ENCODE results near the gene ZNF485.
"Not testable (repeated sequence)": the region's sequence is repeated elsewhere in the genome, so short reads cannot be mapped to it uniquely, and the experiment has no call there.

Gene ZNF485

DNA sequence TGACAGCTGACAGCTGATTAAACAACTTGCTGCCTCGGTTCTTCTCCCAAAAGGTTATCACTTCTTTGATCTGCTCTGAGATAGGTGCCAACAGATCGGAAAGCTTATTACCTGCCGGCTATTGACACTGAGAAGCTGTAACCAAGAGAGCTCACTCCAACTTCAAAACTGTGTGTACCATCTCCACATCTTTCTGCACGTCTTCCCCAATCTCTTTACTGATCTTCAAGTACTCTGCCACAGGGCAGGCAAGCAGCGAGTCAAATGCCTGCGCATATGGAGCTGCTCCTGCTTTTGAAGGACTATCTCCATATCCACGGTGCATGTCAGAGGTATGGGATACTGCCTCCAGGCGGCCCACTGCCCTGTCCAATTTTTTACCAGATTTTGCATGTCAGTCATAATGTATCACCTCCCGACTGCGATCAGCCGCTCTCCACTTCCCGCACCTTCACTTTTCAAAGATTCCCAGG is 352 bp upstream of the ZNF485 start:
- DNase-seq (ENCODE audit: low read depth, low spot score), result no peak

DNA sequence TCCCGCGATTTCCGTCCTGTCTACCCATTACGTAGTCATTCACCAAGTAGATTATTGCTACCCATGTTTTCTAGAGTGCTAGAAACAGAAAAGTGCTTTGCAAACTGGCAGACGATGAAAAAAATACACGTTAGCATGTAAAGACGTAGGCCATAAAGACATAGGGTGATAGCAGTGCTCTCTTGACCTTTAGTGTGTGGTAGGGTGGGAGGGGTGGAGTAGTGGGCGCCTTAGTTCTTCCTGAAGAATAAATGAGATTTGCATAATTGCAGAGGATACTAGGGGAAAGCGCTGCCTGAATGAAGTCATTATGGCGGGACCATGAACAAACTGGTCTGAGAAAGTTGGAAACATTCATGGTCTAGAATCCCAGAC is 948 bp downstream of the ZNF485 start:
- DNase-seq (ENCODE audit: low read depth, low spot score), result no peak

DNA sequence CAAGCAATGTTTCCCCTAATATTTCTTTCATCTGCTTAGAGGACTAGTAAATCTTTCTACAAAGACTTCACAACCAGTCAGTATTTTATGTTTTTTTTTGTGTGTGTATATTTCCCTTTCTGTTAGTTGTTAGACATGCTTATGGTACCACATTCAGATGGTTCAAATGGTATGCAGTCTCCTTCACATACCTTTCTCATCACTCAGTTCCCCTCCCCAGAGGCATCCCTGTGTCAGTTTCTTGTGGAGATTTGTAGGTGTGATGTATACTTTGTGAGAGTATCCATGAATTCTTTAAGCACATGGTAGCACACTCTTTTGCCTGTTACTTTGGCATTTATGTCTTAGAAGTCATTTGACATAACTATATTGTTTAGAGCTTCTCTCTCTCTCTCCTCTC is 4.4 kb downstream of the ZNF485 start:
- no peak for DNase-seq (ENCODE audit: low read depth, low spot score)

DNA sequence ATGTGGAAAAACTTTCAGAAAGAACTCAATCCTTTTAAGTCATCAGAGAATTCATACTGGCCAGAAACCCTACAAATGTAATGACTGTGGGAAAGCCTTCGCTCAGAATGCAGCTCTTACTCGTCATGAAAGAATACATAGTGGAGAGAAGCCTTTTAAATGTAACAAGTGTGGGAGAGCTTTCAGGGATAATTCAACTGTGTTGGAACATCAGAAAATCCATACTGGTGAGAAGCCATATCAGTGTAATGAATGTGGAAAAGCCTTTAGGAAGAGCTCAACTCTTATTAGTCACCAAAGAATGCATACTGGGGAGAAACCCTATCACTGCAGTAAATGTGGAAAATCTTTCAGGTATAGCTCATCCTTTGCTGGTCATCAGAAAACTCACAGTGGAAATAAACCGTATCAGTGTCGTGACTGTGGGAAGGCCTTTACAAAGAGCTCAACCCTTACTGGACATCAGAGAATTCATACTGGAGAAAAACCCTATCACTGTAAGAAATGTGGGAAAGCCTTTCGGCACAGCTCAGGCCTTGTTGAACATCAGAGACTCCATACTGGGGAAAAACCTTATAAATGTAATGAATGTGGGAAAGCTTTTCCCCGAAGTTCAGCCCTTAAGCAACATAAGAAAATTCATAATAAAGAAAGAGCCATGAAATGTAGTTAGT is 10.6 kb downstream of the ZNF485 start:
- no peak for DNase-seq (ENCODE audit: low read depth, low spot score)

DNA sequence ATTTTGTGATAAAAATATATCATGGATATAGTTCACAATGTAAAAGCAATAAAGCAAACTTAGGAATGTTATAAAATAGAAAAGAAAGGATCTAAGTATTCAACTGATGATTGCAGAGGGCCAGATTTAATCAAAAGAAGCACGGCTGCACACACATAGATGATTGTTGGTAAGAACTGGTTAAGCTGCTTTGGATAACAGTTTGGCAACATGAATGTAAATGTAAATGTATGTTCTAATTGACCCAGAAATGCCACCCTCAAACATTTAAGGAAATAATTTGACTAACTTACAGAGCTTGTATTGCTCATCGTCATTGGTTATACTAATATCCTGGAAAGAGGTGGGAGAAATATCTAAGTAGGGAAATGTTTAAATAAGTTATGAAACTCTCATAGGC is 13.1 kb downstream of the ZNF485 start:
- no peak for DNase-seq (ENCODE audit: low read depth, low spot score)

DNA sequence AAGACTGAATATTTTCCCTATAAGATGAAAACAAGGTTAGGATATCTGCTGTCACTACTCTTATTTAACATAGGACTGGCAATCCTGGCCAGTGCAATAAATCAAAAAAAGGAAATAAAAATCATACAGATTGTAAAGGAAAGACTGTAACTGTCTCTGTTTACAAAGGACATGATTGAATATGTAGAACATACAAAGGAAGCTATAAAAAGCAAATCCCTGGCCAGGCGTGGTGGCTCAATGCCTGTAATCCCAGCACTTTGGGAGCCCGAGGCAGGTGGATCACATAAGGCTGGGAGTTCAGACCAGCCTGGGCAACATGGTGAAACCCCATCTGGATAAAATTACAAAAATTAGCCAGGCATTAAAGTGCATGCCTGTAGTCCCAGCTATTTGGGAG is 15.8 kb downstream of the ZNF485 start:
- no peak for DNase-seq (ENCODE audit: low read depth, low spot score)

DNA sequence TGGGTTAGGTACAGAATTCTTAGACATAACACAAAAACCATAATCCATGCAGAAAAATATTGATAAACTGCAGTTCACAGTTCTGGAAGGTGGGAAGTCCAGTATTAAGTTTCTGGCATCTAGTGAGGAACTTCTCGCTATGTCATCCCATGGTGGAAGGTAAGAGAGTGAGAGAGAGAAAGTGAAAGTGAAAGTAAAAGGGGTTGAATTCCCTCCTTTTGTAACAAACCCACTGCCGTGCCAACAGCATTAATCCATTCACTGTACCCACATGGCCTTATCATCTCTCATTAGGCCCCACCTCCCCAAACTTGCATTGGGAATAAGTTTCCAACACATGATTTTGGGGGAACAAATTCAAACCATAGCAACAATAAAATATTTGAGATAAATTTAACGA is 17.1 kb downstream of the ZNF485 start:
- no peak for DNase-seq (ENCODE audit: low read depth, low spot score)

DNA sequence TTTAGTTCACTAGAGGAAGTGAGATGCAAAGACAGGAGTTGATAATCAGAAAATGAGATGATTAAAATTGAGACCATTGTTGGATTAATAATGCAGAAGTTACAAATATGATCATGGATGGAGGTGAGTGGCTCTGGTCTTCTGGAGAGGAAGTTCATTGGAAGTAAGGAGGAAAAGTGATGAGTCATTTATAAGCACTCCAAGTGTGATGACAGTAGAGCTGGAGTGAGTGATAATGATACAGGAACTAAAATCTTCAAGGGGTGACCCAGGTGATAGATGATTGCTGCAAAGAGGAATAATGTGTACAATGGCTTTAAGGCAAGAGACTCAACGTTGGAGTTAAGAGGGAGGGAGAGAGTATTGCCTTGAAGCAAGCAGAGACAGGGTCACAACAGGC is 21.7 kb downstream of the ZNF485 start:
- no peak for DNase-seq (ENCODE audit: low read depth, low spot score)

DNA sequence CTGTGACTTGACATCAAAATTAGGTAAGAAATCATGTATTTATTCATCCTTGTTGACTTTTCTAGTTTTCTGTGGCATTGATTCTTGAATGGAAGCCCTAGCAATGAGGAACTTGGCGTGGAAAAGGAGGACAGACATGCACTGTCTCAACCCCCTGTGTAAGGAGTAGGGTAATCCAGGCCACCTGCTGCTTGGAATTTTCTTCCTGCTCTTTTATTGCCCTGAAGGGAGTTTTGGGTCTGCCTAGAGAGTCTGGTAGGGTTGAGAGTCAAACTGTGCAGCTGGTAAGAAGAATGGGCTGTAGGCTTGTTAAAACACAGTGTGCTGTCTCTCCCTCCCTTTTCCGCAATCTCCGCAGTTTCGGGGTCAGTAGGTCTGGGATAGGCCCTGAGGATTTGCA is 22.7 kb downstream of the ZNF485 start:
- no peak for DNase-seq (ENCODE audit: low read depth, low spot score)

DNA sequence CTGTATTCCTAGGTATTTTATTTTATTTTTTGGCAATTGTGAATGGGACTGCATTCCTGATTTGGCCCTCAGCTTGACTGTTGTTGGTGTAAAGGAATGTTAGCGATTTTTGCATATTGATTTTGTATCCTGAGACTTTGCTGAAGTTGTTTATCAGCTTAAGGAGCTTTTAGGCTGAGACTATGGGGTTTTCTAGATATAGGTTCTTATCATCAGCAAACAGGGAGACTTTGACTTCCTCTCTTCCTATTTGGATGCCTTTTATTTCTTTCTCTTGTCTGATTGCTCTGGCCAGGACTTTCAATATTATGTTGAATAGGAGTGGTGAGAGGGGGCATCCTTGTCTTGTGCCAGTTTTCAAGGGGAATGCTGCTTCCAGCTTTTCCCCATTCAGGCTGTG is 29.6 kb downstream of the ZNF485 start:
- not testable (repeated sequence) for DNase-seq (ENCODE audit: low read depth, low spot score)

DNA sequence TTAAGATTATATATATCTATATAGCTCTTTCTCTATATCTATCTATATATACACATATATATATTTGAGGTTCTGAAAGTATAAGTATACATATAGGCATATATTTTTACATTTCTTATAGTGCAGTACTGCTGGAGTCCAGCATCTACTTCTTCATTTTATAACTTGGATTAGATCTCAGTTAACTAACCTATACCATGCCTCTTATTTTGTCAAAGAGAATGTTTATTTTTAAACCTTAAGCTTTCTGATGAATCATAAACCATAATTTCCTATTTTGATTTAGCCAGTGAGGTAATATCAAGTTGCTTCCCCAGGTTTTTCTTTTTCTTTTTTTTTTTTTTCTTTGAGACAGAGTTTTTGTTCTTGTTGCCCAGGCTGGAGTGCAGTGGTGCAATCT is 34.4 kb downstream of the ZNF485 start:
- DNase-seq (ENCODE audit: low read depth, low spot score), result no peak

DNA sequence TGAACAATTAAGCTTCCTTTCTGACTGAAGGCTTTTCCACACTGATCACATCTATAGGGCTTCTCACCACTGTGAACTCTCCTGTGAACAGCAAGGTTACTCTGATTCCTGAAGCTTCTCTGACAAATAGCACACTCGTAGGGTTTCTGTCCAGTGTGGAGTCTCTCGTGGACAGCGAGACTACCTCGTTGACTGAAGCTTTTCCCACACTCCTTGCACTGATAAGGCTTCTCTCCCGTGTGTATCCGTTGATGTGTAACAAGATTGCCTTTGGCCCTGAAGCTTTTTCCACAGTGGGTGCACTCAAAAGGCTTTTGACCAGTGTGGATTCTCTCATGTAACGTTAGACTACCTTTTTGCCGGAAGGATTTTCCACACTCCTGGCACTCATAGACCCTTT is 38.0 kb downstream of the ZNF485 start:
- DNase-seq (ENCODE audit: low read depth, low spot score), result no peak

DNA sequence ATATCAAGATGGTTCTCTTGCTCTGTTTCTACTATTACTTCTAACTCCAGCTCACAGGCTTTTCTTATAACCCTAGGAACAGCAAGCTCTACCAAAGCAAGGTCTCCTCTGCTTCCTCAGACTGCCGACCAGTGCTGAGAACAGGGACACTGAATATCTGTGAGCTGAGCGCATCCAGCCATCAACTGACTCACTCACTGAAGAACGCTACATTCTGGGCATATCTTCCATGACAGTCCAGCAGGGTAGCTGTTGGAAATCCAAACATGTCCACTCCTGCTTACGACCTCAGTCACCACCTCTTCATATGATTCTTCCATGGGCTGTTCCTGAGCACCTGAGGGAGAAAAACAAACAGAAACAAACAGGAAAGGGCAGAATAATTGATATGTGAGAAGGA is 39.6 kb downstream of the ZNF485 start:
- DNase-seq (ENCODE audit: low read depth, low spot score), result no peak

DNA sequence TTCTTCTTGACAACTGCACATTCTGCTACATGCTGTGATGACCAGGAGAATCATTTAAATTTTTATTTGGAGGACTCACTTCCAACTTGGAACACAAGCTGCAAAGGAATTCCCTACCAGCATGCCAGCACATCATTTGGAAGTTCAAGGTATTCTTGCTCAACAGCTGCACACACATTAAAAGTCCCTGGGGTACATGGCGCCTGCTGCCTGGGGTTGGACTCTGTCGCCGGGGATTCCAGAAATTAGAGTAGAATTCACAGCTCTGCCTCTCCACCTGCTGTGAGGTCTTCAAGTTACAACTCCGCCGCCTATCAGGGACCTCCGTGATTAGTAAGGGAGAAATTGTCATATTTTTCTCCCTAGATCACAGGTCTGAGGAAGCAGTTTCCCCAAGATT is 41.3 kb downstream of the ZNF485 start:
- no peak for DNase-seq (ENCODE audit: low read depth, low spot score)

DNA sequence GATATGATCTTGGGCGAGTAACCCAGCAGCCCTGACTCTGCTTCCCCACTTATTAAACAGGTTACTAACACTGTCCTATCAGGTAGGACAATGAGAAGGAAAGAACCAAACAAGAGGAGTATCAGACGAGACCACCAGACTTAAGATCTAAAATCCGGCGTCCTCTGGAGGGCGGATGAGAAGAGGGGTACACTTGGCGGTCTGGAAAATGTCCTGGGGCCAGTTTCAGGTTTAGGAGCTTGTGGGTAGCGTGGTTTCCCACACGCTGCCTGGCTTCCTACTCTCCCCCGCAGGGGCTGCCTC is 41.8 kb downstream of the ZNF485 start:
- DNase-seq (ENCODE audit: low read depth, low spot score), result no peak

DNA sequence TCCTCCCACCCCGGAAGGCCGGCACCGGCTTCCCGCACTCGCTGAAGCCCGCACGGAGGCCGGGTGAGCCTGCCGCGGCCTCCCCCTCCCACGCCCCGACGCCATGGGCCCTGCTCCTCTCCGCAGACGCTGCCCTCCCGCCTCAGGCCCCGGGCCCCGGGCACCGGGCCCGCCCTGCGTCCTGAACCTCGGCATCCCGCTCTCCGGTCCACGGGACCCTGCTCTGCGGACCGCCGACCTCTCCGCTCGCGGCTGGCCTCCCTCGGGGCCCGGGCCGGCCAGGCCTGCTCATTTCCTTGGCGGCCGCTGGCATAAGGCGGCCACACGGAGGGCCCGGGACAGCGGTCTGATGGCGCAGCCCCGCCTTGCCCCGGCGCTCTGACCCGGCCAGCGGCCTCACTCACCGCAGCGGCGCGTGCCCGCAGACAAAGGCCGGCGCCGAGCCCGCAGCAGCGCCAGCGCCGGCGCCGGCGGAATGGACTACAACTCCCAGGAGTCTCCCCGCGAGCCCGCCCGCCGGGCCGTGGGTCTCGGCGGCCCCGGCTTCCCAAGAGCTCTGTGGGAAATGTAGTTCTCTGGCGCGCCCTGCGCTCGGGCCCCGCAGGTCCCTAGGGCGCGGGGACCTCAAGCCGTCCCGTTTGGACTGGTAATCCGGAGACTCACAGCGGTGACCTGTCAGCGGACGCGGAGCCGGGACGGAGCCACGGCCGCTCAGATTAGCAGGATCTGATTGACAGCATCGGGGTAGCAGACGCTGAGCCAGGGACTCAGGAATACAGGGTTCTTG is 42.4 kb downstream of the ZNF485 start, which contains the start of gene ZNF32:
ZNF32 (minus strand) TSS at position 484 of the 787 bp plus-strand sequence. CDS start 2,748 bp downstream, outside the sequence.
- peak; percentile 44 for DNase-seq (ENCODE audit: low read depth, low spot score)

DNA sequence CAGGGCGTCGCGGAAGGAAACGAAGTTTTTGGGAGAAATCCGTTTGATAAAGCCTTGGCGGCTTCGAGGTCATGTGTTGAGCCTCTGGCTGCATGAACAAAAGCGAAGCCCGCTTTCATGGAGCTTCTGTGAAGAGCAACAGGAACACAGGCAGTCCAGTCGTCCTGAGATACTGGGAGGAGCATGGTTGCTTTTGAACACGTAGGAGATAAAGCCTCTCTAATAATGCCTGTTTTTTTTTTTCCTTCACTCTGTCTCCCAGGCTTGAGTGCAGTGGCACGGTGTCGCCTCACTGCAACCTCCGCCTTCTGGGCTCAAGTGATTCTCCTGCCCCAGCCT is 42.9 kb downstream of the ZNF485 start:
- DNase-seq (ENCODE audit: low read depth, low spot score), result no peak

DNA sequence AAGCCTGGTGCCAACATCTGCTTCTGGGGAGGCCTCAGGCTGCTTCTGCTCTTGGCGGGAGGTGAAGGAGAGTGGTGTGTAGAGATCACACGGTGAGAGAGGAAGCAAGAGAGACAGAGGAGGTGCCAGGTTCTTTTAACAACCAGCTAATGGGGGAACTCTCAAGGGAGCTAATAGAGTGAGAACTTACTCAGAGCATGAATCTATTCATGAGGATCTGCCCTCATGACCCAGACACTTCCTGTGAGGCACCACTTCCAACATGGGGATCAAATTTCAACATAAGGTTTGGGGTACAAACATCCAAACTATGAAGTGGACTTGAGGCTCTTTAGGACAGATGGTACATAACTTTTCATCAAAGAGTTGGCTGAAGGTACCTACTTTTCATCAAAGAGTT is 47.5 kb downstream of the ZNF485 start:
- no peak for DNase-seq (ENCODE audit: low read depth, low spot score)

DNA sequence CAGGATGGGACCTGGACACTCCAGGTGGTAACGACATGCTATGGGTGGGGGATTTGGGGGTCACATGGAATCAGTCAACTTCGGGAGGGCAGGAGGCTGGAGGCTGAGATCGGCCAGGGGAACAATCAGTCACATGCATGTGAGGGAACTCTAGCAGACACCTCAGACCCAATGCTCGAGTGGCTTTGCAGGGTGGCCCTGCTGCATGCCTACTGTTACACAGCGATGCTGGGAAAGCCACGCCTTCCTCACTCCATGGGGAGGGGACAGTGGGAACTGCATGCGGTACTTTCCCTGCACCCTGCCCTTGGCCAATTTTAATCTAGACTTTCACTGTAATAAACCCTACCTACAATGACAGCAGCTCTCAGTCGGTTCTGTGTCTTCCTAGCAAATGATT is 49.1 kb downstream of the ZNF485 start:
- no peak for DNase-seq (ENCODE audit: low read depth, low spot score)

DNA sequence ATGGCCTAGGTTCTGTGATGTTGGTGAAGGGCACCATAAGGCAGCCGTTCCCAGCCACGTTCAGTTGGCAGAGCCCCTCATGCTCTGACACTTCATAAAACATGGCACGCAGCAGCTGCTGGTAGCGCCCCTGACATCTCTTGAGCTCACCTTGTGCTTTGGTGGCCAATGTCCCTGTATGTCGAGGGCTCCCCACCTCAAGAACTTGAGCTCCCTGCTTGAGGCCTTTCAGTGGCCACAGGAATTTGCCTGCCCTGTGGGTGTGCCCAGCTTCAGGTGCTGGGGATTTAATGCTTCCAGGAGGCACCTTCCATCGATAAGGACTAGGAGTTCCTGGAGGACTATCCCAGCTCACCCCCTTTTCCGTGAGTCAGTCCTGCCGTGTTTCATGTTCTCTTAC is 52.0 kb downstream of the ZNF485 start:
- no peak for DNase-seq (ENCODE audit: low read depth, low spot score)

DNA sequence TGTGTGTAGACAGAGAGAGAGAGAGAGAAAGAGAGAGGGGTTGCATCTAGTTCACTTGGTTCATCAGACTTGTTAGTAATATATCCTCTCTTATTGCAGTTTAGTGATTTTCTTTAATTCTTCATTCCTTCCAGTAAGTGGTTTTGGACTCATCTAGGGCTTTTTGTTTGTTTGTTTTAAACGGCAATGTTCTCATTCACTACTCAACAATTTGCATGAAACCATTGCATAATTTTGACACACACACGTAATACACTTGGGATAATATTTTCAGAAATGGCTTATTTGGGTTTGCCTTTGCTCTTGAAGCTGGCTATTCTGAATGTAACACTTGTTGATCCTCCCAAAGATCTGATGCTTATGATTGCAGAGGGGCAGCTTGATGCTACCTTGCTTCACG is 58.8 kb downstream of the ZNF485 start:
- DNase-seq (ENCODE audit: low read depth, low spot score), result no peak

DNA sequence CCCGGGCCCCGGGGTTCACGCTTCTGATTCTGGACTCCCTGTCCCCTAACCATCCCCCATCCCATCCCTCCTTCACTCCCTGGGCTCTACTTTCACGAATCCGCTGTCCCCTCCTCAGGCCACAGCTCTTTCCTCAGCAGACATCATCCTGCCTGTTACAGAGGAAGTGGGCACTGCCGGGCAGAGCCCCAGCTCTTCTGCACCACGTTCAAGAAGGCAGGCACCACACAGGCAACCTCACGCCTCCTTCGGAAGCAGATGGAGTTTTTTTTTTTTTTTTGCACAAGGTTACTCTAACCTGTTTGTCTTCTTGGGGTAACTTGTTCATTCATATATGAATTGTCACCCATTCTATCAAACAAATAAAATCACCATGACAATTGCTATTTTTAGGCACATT is 60.3 kb downstream of the ZNF485 start:
- no peak for DNase-seq (ENCODE audit: low read depth, low spot score)

DNA sequence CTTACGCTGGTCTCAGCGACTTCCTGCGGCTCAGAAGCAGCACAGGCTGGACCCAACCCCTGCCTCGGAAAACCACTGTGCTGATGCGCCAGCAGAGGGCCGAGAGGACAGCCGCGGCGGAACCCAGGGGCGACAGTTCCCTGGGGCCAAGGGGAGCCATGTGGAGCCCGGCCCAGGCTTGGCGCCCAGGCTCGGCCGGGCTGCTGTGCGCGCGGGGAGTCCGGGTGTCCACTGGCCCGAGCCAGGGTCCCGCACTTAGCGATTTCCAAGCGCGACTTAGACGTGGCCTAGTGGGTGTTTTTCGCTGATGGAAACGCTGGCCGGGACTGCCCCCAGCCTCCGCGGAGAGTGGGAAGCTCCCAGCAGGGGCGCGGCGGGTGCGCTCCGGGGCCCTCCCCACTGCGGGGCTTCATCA is 61.1 kb downstream of the ZNF485 start:
- no peak for DNase-seq (ENCODE audit: low read depth, low spot score)
